B cell (primary cell): Measurements from ENCODE around the gene CCDC39. TPM values are rescaled to one million over a fixed set of nuclear protein-coding genes. Genes with fewer than 3 reads are reported as not detected.
"Not testable (repeated sequence)": the region's sequence is repeated elsewhere in the genome, so short reads cannot be mapped to it uniquely, and the experiment has no call there.

Source experiments
- ATAC-seq: fragments of 200-7000 bp; cut with Tn5 transposase; one replicate; pipeline ENCODE4 v1.10.0; 2021; ENCODE audit warnings: low read depth, mild to moderate bottlenecking, moderate number of reproducible peaks, moderate library complexity
- CTCF ChIA-PET: fragments of 350-600 bp; sonication (Branson Sonifier 250); formaldehyde crosslinking; loops from one replicate; lab custom pipeline; 2021; ENCODE audit warnings: antibody characterized with exemption, inconsistent platforms; lab: Charles Lee
- POLR2A ChIA-PET: fragments of 350-600 bp; sonication (Branson Sonifier 250); formaldehyde crosslinking; loops from one replicate; lab custom pipeline; 2021; ENCODE audit warnings: antibody characterized with exemption; lab: Charles Lee
- DNase-seq: peaks from one replicate; pipeline ENCODE4 v3.0.0; 2013
- H2AFZ ChIP-seq: 2 replicates; pipeline ENCODE4 v1.6.1; 2012; ENCODE audit warnings: mild to moderate bottlenecking, low read depth, low read length; ENCODE audit not compliant: insufficient read depth, poor library complexity, severe bottlenecking
- H3K27ac ChIP-seq, 2 donors: 1 replicate in 1 of 2; 2 replicates in 1 of 2; pipeline ENCODE4 v1.5.1; 2012 to 2013; ENCODE audit warnings: low read length in 2 of 2, mild to moderate bottlenecking in 2 of 2, moderate library complexity in 1 of 2
- H3K27me3 ChIP-seq, 4 experiments: fragments of 200-600 bp in 1 of 4; sonication (generic) in 1 of 4; replicated peaks in 1 of 4; 1 replicate in 2 of 4; 2 replicates in 2 of 4; pipeline versions ENCODE4 v1.6.1 to v1.7.0; 2013 to 2016; ENCODE audit warnings: low read length in 3 of 4, mild to moderate bottlenecking in 2 of 4, mixed read lengths in 1 of 4, moderate library complexity in 1 of 4; ENCODE audit not compliant: insufficient read depth in 4 of 4, control insufficient read depth in 3 of 4; ENCODE audit errors: control extremely low read depth in 1 of 4
- H3K36me3 ChIP-seq, 2 experiments: replicated peaks in 1 of 2; 1 replicate in 1 of 2; 2 replicates in 1 of 2; pipeline versions ENCODE4 v1.6.1 to v1.7.1; 2013; ENCODE audit warnings: low read length in 1 of 2; ENCODE audit not compliant: insufficient read depth in 2 of 2, control insufficient read depth in 1 of 2; ENCODE audit errors: control extremely low read depth in 1 of 2, extremely low read depth in 1 of 2
- H3K4me1 ChIP-seq, 2 donors: fragments of 200-600 bp in 1 of 2; sonication (generic) in 1 of 2; 1 replicate in 1 of 2; 2 replicates in 1 of 2; pipeline versions ENCODE4 v1.5.1 to v1.6.1; 2013 to 2017; ENCODE audit warnings: low read length in 2 of 2; ENCODE audit not compliant: control insufficient read depth in 2 of 2, insufficient read depth in 2 of 2
- H3K4me2 ChIP-seq: replicated peaks from 2 replicates; pipeline ENCODE3; 2012; ENCODE audit warnings: mild to moderate bottlenecking, low read depth, low read length; ENCODE audit not compliant: poor library complexity, severe bottlenecking
- H3K4me3 ChIP-seq, 5 experiments: fragments of 200-600 bp in 1 of 5; sonication (generic) in 1 of 5; 1 replicate in 3 of 5; 2 replicates in 2 of 5; pipeline versions ENCODE4 v1.5.1 to v1.7.0; 2011 to 2016; ENCODE audit warnings: low read length in 4 of 5, mild to moderate bottlenecking in 4 of 5, low read depth in 2 of 5, control low read depth in 1 of 5, moderate library complexity in 1 of 5; ENCODE audit not compliant: insufficient read depth in 1 of 5; ENCODE audit errors: control extremely low read depth in 1 of 5, extremely low read depth in 1 of 5
- H3K79me2 ChIP-seq: fragments of 200-600 bp; sonication (generic); one replicate; pipeline ENCODE4 v1.6.0; 2016; ENCODE audit warnings: low read length; ENCODE audit not compliant: control insufficient read depth, insufficient read depth
- H3K9ac ChIP-seq: fragments of 200-600 bp; sonication (generic); 2 replicates; pipeline ENCODE4 v1.6.1; 2017; ENCODE audit warnings: mild to moderate bottlenecking, low read length, moderate library complexity
- H3K9me3 ChIP-seq, 3 donors: one replicate each; pipeline versions ENCODE4 v1.6.1 to v1.7.1; 2013; ENCODE audit warnings: low read length in 2 of 3; ENCODE audit not compliant: control insufficient read depth in 2 of 3, insufficient read depth in 1 of 3; ENCODE audit errors: control extremely low read depth in 1 of 3
- H4K20me1 ChIP-seq: 2 replicates; pipeline ENCODE4 v1.6.0; 2012; ENCODE audit warnings: mild to moderate bottlenecking, low read length; ENCODE audit not compliant: insufficient read depth, control insufficient read depth, poor library complexity, severe bottlenecking
- H3K27ac Mint-ChIP-seq: one replicate; pipeline ENCODE4 v1.8.0; 2021; ENCODE audit warnings: mixed read lengths
- H3K27me3 Mint-ChIP-seq: one replicate; pipeline ENCODE4 v1.8.0; 2021; ENCODE audit warnings: mixed read lengths
- H3K4me1 Mint-ChIP-seq: one replicate; pipeline ENCODE4 v1.8.0; 2021; ENCODE audit warnings: mixed read lengths
- H3K4me3 Mint-ChIP-seq: one replicate; pipeline ENCODE4 v1.8.0; 2021; ENCODE audit warnings: mixed read lengths
- H3K9me3 Mint-ChIP-seq: one replicate; pipeline ENCODE4 v1.8.0; 2022; ENCODE audit warnings: mixed read lengths; ENCODE audit not compliant: insufficient read depth
- EZH2 ChIP-seq: IDR thresholded peaks from 2 replicates; pipeline ENCODE4 v1.6.1; 2012; ENCODE audit warnings: borderline replicate concordance, low read depth, mild to moderate bottlenecking, moderate library complexity, low read length; ENCODE audit not compliant: insufficient read depth, poor library complexity, severe bottlenecking
- WGBS: methylation state at CpG from one replicate; pipeline ENCODE4 v1.1.5; 2013; ENCODE audit warnings: missing lambda C conversion rate; ENCODE audit not compliant: insufficient coverage; 5-methylcytosine and 5-hydroxymethylcytosine counted together
- intact Hi-C: fragments of 100-400 bp; cut with micrococcal nuclease; formaldehyde crosslinking; loops from one replicate; pipeline ENCODE4 v1.10.0; 2022
- polyA plus RNA-seq: library from polyadenylated mRNA; depleted of rRNA; stranded (reverse); fragments of >200 nt; gene quantifications from 2 replicates; pipeline ENCODE4 v1.2.3, GENCODE V29; 2012
- total RNA-seq, 2 donors: library from RNA; stranded (reverse); fragments of 120-200 nt in 1 of 2; gene quantifications; 1 replicate in 1 of 2; 2 replicates in 1 of 2; pipeline versions ENCODE4 v1.2.3 to v1.2.4, GENCODE V29; 2013 to 2022
- TF ChIP-seq, protein P1 (sequence below): fragments of 200-600 bp; IDR thresholded peaks from one replicate; pipeline ENCODE4 v1.8.0; 2022; ENCODE audit warnings: antibody characterized with exemption, mild to moderate bottlenecking

Gene CCDC39
- total and polyA plus RNA-seq, 2 donors (not counting 1 experiment from before 2014, with no cell fraction given): not detected

DNA sequence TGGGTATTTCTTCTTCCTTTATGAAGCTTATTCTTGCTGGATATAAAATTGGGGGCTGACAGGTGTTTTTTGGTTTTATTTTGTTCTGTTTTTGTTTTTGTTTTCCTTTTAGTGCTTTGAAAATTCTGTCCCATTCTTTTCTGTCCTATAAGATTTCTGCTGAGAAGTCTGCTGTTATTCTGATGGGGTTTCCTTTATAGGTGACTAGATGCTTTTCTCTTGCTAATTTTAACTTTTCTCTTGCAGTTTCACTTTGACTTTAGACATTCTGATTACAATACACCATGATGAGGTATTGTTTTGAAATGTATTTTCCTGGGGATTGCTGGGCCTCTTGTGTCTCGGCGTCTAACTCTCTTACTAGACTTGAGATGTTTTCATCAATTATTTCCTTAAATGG lies 54.6 kb downstream of the CCDC39 start:
- Histone ChIP-seq H3K79me2 (no peaks in the 10 kb centered on the region), H2AFZ (no peak overlapping the region), H3K4me1 (no peaks in the 10 kb centered on the region), H3K36me3 (no peaks in the 10 kb centered on the region), H3K27me3 (no peaks in the 10 kb centered on the region), H3K9ac (no peak overlapping the region), H3K4me3 (no peak overlapping the region), H4K20me1 (no peaks in the 10 kb centered on the region), H3K4me2 (no peak overlapping the region), H3K27ac (no peak overlapping the region), H3K9me3 (peaks cover 0 to 4% (median 0%) of the 10 kb centered on the region in 3 donors)
- ChIA-PET CTCF (no interaction called here), POLR2A (no interaction called here)
- DNase-seq: no peak
- ATAC-seq: no peak
- no peak overlapping the region for H3K4me3 Mint-ChIP-seq
- peaks cover 4% of the 10 kb centered on the region for H3K4me1 Mint-ChIP-seq
- no peaks in the 10 kb centered on the region for H3K27me3 Mint-ChIP-seq
- no peak for TF ChIP-seq EZH2
- TF ChIP-seq, protein P1, sequence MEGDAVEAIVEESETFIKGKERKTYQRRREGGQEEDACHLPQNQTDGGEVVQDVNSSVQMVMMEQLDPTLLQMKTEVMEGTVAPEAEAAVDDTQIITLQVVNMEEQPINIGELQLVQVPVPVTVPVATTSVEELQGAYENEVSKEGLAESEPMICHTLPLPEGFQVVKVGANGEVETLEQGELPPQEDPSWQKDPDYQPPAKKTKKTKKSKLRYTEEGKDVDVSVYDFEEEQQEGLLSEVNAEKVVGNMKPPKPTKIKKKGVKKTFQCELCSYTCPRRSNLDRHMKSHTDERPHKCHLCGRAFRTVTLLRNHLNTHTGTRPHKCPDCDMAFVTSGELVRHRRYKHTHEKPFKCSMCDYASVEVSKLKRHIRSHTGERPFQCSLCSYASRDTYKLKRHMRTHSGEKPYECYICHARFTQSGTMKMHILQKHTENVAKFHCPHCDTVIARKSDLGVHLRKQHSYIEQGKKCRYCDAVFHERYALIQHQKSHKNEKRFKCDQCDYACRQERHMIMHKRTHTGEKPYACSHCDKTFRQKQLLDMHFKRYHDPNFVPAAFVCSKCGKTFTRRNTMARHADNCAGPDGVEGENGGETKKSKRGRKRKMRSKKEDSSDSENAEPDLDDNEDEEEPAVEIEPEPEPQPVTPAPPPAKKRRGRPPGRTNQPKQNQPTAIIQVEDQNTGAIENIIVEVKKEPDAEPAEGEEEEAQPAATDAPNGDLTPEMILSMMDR: no peak
- WGBS: no CpG with 5 or more reads among the region's 2 CpGs
- peaks cover 3% of the 10 kb centered on the region for H3K9me3 Mint-ChIP-seq
- no peak overlapping the region for H3K27ac Mint-ChIP-seq
- intact Hi-C loops: no loop called here

DNA sequence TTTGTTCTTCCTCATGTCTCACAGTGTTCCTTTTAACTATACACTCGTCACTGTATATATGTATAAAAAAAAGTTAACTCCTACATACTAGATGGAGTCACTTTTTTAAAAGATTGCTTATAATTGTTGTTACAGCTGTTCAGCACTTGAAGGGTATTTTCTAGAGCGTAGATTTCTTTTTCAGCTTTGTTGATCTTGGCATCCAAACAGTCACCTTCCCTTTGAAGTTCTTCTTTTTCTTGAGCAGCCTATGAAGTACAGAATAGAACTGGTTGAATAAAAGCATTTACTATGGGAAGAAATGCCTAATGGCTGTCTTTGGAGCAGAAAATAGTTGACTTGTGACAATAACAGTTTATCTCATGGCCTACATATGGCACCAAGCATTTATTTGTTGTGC lies 59.6 kb downstream of the CCDC39 start:
- no peaks in the 10 kb centered on the region for H3K79me2 ChIP-seq

DNA sequence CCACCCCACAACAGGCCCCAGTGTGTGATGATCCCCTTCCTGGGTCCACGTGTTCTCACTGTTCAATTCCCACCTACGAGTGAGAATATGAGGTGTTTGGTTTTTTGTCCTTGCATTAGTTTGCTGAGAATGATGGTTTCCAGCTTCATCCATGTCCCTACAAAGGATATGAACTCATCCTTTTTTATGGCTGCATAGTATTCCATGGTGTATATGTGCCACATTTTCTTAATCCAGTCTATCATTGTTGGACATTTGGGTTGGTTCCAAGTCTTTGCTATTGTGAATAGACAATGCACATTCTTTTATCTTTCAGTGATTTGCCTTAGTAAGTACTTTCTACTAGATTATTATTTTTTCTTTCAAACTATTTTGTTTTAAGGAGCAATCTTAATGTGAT lies 60.7 kb downstream of the CCDC39 start:
- no CpG with 5 or more reads among the region's 2 CpGs for WGBS
- H3K27ac Mint-ChIP-seq, CTCF ChIA-PET, DNase-seq, H3K36me3 ChIP-seq, H3K27me3 Mint-ChIP-seq, H3K27ac ChIP-seq, H2AFZ ChIP-seq, H3K9me3 Mint-ChIP-seq, ATAC-seq, H3K9me3 ChIP-seq, H3K4me1 Mint-ChIP-seq, H3K4me3 Mint-ChIP-seq, H3K4me1 ChIP-seq, H3K27me3 ChIP-seq, H4K20me1 ChIP-seq, POLR2A ChIA-PET, H3K9ac ChIP-seq, intact Hi-C loops, H3K4me2 ChIP-seq, H3K4me3 ChIP-seq, H3K79me2 ChIP-seq: not testable (repeated sequence)

More for the DNA sequence above, 59.6 kb downstream of the CCDC39 start:
- Histone ChIP-seq H3K27ac (no peak overlapping the region), H2AFZ (no peak overlapping the region), H3K9me3 (peaks cover 0 to 3% (median 0%) of the 10 kb centered on the region in 3 donors), H3K9ac (no peak overlapping the region), H3K4me3 (no peak overlapping the region), H3K4me1 (no peaks in the 10 kb centered on the region), H3K4me2 (no peak overlapping the region), H3K36me3 (no peaks in the 10 kb centered on the region), H4K20me1 (no peaks in the 10 kb centered on the region), H3K27me3 (no peaks in the 10 kb centered on the region)
- no peak overlapping the region for H3K27ac Mint-ChIP-seq
- ChIA-PET POLR2A (no interaction called here), CTCF (no interaction called here)
- H3K4me1 Mint-ChIP-seq: peaks cover 2% of the 10 kb centered on the region
- no peak for TF ChIP-seq EZH2
- TF ChIP-seq, protein P1: no peak
- no peak for DNase-seq
- no peak for ATAC-seq
- intact Hi-C loops: no loop called here
- H3K27me3 Mint-ChIP-seq: no peaks in the 10 kb centered on the region
- WGBS: no CpG with 5 or more reads among the region's 2 CpGs
- peaks cover under 1% of the 10 kb centered on the region for H3K9me3 Mint-ChIP-seq
- H3K4me3 Mint-ChIP-seq: no peak overlapping the region
